NCI-H774 (cell line): ENCODE data around the gene PAPLN.

Experiments
- DNase-seq: peaks from one replicate; lab custom pipeline; 2025; lab: John Stamatoyannopoulos, UW

PAPLN gene

DNA sequence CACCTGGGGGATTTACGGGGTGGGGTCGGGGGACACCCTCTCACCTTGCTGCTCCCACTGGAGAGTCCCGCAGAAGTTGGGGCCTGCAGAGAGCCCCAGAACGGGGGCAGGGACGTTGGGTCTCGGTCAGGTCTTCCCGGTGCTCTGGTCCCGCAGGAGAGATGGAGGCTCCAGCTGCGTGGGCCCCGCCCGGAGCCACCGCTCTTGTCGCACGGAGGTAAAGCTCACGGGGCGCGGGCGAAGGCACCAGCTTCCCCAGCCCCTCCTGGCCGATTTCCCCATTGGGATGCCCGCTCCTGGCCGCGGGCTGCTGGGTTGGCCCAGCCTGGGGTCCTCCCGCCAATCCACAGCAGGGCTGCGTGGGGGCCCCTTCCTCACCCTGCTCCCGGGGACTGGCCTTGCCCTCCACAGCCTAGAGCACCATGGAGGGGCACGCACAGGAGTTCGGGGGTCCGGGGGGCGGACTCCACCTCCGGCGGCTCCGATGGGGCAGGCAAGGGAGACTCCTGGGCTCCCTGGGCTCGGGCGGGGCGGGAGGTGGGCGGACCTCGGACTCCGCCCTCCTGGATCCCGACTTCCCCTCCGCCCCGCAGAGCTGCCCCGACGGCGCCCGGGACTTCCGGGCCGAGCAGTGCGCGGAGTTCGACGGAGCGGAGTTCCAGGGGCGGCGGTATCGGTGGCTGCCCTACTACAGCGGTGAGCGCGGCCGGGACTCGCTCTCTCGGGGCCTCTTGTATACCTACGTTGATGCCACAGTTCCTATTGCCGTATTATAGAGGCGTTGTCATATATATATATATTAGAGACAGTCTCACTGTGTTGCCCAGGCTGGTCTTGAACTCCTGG lies 8.4 kb downstream of the PAPLN start:
- peak; percentile 39 for DNase-seq

DNA sequence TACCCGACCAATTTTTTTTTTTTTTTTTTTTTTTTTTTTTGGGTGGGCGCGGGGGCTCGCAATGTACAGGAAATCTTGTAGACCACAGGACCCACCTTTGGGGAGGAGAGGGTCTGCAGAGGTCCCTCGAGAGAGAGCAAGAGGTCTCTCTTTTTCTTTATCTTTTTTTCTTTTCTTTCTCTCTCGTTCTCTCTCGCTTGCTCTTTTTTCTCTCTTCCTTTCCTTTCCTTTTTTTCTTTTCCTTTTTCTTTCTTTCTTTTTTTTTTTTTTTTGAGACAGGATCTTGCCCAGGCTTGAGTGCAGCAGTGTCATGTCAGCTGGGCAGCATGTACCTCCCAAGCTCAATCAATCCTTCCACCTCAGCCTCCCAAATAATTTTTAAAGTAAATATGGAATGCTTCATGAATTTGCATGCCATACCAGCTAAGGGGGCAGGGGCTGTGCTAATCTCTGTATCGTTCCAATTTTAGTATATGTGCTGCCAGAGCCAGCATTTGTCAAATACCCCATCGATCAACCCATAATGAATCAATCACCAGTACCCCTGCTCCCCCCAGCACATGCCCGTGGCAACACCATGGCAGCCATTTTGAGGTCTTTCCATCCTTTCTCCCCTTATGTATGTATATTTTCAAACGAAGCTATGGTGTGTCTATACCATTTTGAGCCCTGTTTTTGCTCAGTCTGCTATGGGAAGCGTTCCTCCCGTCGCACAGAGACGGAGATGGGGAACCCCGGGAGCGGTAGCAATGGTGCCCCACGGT lies 9.3 kb downstream of the PAPLN start:
- DNase-seq, result no peak

DNA sequence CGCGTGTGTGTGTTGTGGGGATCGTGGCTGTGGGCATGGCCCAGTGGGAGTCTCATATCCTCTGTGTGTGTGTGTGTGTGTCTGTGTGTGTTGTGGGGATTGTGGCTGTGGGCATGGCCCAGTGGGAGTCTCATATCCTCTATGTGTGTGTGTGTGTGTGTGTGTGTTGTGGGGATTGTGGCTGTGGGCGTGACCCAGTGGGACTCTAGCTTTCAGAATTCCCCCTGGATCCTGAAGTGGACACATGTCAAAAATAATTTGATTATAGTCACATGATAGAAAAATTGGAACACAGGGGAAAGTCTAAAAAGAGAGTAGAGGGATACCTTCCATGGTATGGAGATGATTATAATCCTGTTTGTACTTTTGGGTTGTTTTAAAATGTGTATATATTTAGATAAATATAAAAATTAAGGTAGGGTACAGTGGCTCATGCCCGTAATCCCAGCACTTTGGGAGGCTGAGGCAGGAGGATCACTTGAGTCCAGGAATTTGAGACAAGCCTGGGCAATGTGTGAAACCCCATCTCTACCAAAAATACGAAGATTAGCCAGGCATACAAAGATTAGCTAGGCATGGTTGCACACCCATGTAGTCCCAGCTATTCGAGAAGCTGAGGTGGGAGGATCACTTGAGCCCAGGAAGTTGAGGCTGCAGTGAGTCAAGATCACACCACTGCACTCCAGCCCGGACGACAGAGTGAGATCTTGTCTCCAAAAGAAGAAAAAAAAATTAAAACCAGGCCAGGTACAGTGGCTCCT lies 11.0 kb downstream of the PAPLN start:
- no peak for DNase-seq

DNA sequence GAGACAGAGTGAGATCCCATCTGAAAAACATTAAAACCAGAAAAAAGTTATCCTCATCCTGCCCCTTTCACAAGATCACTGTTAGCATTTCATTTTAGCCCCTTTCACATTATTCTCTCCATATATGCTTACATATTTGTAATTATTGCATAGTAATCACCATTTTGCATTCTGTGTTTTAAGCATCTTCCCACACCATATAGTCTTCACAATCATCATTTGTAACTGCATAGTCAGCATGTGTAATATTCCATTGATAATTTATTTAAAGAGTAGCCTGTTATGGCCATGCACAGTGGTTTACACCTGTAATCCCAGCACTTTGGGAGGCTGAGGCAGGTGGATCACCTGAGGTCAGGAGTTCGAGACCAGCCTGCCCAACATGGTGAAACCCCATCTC lies 11.8 kb downstream of the PAPLN start:
- no peak for DNase-seq

DNA sequence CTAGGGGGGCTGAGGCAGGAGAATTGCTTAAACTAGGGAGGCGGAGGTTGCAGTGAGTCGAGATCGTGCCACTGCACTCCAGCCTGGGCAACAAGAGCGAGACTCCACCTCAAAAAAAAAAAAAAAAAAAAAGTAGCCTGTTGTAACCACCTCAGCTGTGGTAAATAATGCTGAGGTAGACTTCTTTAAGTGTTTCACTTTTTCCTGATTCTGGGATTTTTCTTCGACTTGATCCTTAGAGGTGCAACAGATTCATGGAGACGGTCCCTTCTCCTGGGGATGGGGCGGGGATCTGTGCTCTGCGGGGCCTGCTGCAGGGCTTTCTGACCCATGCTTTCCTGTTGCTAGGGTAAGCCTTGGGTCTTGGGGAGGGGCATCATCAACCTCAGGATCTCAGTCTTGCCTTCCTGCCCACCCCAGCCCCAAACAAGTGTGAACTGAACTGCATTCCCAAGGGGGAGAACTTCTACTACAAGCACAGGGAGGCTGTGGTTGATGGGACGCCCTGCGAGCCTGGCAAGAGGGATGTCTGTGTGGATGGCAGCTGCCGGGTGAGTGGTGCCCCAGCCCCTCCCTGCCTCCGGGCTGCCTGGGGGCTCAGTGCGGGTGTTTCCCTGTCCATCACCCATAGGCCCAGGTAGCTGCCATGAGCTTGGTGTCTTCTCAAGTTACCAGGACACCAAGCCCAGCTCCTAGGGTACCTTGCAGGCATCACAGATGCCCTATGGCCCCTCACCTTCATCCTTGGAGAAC lies 12.4 kb downstream of the PAPLN start:
- DNase-seq, result no peak

DNA sequence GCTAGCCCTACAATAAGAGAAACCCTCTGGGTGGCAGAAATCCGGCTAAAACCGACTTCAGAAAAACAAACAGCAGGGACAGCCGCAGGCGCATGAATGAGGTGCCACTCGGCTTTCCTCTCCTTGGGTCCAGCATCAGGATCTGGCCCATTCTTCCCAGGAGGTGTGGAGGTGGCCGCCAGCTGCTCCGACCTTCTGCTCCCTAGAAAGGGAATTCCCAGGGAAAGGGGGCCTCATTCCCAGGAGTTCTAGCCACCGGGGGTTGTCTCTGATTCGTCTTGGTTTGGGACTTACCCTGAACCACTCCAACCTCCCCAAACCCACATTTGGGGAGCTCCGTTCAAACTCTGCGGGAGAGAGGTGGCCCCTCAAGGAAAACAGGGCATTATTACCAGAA lies 13.0 kb downstream of the PAPLN start:
- DNase-seq, result no peak

DNA sequence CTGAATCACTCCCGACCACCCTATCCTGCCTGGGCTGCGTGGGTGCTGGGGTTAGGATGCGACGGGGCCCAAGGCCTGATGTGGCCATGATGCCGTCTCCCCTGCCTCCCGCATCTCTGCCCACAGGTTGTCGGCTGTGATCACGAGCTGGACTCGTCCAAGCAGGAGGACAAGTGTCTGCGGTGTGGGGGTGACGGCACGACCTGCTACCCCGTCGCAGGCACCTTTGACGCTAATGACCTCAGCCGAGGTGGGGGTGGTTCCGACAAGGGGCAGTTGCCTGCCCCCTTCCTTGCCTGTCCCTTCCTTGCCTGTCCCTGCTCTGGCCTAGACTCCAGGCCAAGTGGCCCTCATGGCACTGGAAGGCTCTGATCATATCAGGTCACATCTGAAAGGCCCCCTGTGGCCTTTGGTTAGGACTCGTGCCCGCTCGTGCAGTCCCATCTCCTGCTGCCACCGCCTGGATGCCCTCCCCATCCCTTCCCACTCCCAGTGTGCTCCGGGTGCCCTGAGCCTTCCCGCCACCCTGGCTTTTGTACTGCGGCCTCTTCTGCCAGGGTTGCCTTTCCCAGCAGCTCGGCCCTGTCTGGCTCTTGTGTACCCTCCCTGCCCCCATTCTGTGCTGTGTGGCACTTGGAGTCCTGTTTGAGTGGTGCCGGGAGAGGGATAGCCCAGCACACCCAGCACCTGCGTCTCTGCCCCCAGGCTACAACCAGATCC lies 13.6 kb downstream of the PAPLN start:
- no peak for DNase-seq

DNA sequence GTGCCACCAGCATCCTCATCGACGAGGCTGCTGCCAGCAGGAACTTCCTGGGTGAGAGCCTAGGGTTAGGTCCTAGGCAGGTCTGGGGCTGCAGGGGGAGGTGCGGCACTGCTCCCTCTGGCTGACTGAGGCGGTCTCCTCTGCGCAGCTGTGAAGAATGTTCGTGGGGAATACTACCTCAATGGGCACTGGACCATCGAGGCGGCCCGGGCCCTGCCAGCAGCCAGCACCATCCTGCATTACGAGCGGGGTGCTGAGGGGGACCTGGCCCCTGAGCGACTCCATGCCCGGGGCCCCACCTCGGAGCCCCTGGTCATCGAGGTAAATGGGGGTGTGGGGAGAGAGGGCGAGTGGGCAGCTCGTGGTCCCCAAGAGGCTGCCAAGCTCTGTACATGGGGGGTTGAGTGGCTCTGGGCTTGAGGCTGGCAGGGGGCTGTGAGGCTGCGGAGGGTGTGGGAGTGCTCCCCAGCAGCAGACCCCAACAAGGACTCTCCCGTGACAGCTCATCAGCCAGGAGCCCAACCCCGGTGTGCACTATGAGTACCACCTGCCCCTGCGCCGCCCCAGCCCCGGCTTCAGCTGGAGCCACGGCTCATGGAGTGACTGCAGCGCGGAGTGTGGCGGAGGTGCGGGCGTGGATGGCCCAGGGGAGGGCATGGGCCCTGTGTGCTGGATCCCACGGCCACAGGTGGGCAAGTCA lies 14.4 kb downstream of the PAPLN start:
- DNase-seq, result no peak

DNA sequence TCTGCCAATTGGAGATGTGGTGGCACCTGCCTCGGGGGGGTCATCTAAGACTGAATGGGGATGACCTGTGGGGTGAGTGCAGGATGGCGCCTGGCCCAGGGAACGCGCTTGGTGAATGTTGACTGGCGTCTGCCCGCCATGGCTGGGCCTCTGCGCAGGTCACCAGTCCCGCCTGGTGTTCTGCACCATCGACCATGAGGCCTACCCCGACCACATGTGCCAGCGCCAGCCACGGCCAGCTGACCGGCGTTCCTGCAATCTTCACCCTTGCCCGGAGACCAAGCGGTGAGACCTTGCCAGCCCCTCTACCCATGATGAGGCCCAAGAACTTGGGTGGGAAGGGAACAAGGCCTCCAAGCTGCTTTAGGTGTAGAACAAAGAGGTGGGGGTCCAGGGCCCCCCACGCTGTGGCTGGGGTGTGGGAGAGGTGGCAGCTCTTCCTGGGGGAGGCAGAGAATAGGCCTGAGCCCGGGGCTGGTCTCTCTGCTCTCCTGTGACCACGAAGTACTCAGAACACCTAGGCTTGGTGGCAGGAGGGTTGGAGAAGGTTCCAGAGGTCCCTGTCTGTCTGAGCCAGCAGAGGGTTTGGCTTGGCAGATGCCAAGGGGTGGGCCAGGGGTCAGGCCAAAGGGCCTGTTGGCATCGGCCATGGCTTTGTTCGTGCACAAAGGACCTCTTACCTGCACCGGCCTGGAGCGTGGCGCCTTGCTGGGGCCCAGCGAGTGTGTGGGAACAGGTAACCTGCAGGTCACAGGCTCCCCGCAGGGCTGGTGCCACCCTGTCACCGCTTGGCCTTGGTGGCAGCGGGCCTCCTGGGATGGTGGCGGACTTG lies 15.4 kb downstream of the PAPLN start:
- DNase-seq, result no peak

DNA sequence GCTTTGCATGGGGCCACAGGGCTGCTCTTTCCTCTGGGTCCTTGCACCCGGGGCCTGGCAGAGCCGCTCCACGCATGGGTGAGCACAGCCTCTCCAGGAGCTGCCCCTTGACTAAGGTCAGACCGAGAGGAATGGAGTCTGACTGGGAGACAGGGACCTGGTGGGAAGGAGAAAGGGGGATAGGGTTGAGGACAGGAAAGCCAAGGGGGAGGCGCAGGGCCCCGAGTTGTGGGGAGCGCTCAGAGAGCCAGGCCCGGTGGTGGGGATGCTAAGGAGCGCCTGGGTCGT lies 16.0 kb downstream of the PAPLN start:
- DNase-seq, result no peak

DNA sequence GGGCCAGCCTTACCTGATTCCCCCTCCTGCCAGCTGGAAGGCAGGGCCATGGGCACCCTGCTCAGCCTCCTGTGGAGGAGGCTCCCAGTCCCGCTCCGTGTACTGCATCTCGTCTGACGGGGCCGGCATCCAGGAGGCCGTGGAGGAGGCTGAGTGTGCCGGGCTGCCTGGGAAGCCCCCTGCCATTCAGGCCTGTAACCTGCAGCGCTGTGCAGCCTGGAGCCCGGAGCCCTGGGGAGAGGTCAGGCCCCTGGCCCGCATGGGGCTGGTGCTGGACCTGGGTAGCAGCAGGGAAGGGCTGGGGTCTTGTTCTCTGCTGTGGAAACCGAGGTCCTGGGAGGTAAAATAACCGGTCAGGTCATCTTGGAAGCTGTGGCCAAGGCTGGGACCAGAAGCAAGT lies 16.4 kb downstream of the PAPLN start:
- DNase-seq, result no peak

DNA sequence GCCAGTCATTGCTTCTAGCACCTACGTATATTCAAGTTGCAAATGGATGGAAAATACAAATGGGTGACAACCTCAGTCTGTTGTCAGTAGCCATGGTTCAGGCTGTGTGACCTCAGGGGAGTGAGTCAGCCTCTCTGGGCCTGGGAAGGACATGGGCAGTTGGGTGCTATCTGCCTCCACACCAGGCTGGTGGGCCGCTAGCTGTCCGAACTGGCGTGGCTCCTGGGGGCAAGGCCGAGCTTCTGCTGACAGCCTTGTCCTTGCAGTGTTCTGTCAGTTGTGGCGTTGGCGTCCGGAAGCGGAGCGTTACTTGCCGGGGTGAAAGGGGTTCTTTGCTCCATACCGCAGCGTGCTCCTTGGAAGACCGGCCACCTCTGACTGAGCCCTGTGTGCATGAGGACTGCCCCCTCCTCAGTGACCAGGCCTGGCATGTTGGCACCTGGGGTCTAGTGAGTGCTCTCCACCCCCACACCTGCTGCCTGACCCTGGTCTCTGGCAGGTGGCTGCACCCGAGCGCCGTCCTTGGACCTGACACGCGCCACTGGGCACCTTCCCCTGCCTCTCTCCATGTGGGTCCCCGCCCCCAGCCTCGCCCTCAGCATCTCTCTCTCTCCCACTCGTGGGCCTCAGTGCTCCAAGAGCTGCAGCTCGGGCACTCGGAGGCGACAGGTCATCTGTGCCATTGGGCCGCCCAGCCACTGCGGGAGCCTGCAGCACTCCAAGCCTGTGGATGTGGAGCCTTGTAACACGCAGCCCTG lies 17.1 kb downstream of the PAPLN start:
- no peak for DNase-seq

DNA sequence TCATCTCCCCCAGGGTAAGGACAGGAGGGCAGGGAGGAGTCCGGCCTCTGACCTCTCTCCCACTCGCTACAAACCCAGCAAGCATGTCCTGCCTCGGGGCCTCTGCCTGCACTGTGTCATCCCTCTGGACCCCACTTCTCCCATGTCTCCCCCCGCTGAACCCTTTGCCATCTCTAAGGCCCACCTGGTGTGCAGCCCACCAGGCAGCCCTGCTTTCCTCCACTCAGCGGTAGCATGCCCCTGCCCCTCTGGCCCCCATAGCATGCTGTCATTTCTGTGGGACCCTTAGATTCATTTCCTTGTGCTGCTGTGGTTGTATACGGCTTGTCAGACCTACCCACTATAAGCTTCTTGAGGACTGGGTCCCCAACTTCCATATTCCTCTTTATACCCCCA lies 17.7 kb downstream of the PAPLN start:
- no peak for DNase-seq

DNA sequence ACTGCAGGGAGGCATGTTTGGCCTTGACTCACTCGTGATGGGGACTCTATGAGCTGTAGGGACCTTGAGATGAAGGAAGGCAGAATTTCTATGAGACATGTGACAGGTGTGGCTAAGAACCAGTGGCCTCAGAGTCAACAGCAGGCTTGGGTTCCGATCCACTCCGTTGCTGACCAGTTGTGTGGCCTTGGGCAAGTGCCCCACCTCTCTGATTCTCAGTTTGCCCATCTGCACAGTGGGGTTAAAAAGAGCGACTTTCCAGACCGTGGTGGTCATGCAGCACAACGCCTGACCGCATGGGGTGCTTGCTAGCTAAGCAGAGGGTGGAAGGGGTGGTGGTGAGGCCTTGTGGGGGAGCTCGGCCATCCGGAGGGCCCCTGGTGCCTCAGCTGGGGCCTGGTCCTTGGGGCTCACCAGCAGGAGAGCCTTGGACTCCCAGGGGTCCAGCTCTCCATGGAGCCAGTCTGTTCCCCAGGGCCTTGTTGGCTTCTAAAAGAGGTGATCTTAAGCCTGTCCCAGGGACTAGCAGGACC lies 18.5 kb downstream of the PAPLN start:
- DNase-seq, result no peak

DNA sequence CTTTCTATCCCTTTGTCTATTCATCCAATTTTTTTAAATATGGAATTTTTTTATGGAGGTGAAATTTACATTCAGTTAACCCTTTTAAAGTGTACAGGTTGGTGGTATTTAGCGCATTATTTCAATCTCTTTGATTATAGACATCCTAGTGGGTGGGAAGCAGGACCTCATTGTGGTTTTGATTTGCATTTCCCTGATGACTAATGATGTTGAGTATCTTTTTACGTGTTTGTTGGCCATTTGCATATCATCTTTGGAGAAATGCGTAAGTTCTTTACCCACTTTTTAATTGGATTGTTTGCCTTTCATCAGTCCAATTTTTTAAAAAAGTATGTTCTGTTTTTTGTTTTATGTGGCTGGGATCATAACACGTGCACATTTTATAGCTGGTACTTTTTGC lies 20.8 kb downstream of the PAPLN start:
- DNase-seq, result no peak

DNA sequence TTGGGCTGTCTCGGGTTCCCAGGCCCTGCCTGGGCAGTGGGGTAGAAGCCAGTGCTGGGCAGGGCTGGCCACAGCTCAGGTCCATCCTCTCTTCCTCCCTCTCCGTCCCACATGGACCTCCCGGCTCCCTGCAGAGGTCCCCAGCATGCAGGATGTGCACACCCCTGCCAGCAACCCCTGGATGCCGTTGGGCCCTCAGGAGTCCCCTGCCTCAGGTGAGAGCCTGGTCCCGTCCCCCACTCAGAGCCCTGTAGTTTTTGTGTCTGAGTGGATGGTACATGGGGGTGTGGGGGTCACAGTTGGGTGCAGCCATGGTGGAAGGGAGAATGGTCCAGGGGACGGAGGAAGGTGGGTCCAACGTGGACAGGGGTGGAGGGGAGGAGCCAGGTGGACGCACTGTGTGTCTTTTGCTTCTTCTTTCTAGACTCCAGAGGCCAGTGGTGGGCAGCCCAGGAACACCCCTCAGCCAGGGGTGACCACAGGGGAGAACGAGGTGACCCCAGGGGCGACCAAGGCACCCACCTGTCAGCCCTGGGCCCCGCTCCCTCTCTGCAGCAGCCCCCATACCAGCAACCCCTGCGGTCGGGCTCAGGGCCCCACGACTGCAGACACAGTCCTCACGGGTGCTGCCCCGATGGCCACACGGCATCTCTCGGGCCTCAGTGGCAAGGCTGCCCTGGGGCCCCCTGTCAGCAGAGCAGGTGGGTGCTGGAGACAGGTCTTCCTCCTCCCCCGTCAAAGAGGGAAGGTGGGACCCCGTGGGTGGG lies 21.7 kb downstream of the PAPLN start:
- DNase-seq, result no peak

DNA sequence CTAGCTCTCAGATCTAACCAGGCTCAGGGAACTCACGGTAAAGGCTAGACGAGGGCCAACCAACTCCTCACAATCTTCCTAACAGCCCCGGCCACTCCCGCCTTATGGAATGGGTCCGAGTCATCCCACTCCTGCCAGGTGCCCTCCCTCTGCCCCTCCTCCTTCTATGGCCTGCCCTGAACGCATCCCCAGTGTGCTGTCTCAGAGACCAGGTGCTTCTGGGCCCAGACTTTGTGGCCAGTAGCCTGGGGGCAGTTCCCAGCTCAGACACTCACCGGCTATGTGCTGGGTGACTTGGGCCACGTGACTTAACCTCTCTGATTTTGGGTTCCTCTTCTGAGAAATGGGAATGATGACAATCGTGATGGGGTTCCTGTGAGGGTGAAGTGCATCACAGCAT lies 22.5 kb downstream of the PAPLN start:
- DNase-seq, result no peak

DNA sequence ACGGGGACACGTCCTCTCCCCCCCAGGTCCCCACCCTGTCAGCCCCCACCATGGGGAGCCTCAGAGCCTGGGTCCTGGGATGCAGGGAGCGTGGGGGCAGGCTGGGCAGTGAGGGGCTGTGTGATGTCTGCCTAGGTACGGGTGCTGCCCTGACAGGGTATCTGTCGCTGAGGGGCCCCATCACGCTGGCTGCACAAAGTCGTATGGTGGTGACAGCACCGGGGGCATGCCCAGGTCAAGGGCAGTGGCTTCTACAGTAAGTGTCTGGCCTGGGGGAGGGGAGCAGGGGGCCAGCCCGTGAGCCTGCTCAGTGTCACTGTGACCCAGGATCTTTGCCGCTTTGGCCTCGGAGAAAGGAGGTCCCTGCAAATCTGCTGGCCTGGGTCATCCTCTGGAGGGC lies 23.3 kb downstream of the PAPLN start:
- no peak for DNase-seq
